Liver (tissue), 3 donors: ENCODE data around the gene INPPL1.

Experiments used
- CTCF ChIP-seq: fragments of 150-350 bp; IDR thresholded peaks from 2 replicates; pipeline ENCODE4 v1.5.1; 2017; ENCODE audit warnings: improper control_type of control experiment, low read depth, low read length; ENCODE audit not compliant: missing input control
- GABPA ChIP-seq, 2 donors: IDR thresholded peaks in 1 of 2; conservative IDR thresholded peaks in 1 of 2; 2 replicates each; pipeline ENCODE4 v1.6.1; 2016; ENCODE audit warnings: antibody characterized with exemption in 2 of 2, mild to moderate bottlenecking in 1 of 2, moderate library complexity in 1 of 2
- RAD21 ChIP-seq, 2 donors: IDR thresholded peaks; 2 replicates each; pipeline ENCODE4 v1.6.1; 2016; ENCODE audit warnings: antibody characterized with exemption in 2 of 2, mild to moderate bottlenecking in 2 of 2
- REST ChIP-seq: IDR thresholded peaks from 2 replicates; pipeline ENCODE4 v1.6.1; 2016; ENCODE audit warnings: antibody characterized with exemption, mild to moderate bottlenecking
- TAF1 ChIP-seq: conservative IDR thresholded peaks from 2 replicates; pipeline ENCODE4 v1.6.1; 2016; ENCODE audit warnings: antibody characterized with exemption, mild to moderate bottlenecking
- YY1 ChIP-seq: IDR thresholded peaks from 2 replicates; pipeline ENCODE4 v1.6.1; 2016; ENCODE audit warnings: antibody characterized with exemption, mild to moderate bottlenecking
- donor health status: healthy.
- donor health status: healthy.

- TF ChIP-seq REST (no peak), GABPA (IDR thresholded peaks at IDR 0.05 in 1 of 2, conservative IDR thresholded peaks at IDR 0.05 in 1 of 2) (no peak), RAD21 (IDR thresholded peaks at IDR 0.05) (no peak), CTCF (no peak), TAF1 (no peak), YY1 (no peak)
Measured at GRCh38 chr11:72233773-72234513, 9.4 kb downstream of the INPPL1 start.
